HG03097 (cell line): ENCODE results near the gene BICDL1.

Experiments
- ATAC-seq: cut with Tn5 transposase; IDR thresholded peaks from one replicate; pipeline ENCODE4 v1.9.1; 2021; ENCODE audit not compliant: unreplicated experiment, low FRiP score

Gene BICDL1

GRCh38 chr12:120051535-120051934, 62.5 kb downstream of the BICDL1 start:
- no peak for ATAC-seq

- ATAC-seq: no peak
Measured at GRCh38 chr12:120054293-120054692, 65.3 kb downstream of the BICDL1 start.

- no peak for ATAC-seq
Measured at GRCh38 chr12:120055231-120056000, 66.4 kb downstream of the BICDL1 start.

GRCh38 chr12:120056739-120057138, 67.7 kb downstream of the BICDL1 start:
- ATAC-seq: no peak

GRCh38 chr12:120060196-120060595, 71.2 kb downstream of the BICDL1 start:
- no peak for ATAC-seq

GRCh38 chr12:120060717-120061116, 71.7 kb downstream of the BICDL1 start:
- no peak for ATAC-seq

- no peak for ATAC-seq
Measured at GRCh38 chr12:120061575-120062214, 72.7 kb downstream of the BICDL1 start.

- ATAC-seq: no peak
Measured at GRCh38 chr12:120062976-120063579, 74.0 kb downstream of the BICDL1 start.

GRCh38 chr12:120064054-120064940, 75.3 kb downstream of the BICDL1 start:
- ATAC-seq: no peak

- ATAC-seq: no peak
Measured at GRCh38 chr12:120065472-120065871, 76.4 kb downstream of the BICDL1 start.

GRCh38 chr12:120066341-120066740, 77.3 kb downstream of the BICDL1 start:
- ATAC-seq: no peak

GRCh38 chr12:120067084-120067869, 78.2 kb downstream of the BICDL1 start:
- ATAC-seq: no peak

GRCh38 chr12:120067901-120068300, 78.9 kb downstream of the BICDL1 start:
- no peak for ATAC-seq

GRCh38 chr12:120069278-120069677, 80.2 kb downstream of the BICDL1 start:
- ATAC-seq: no peak

GRCh38 chr12:120071493-120072020, 82.5 kb downstream of the BICDL1 start:
- no peak for ATAC-seq

GRCh38 chr12:120072472-120073249, 83.6 kb downstream of the BICDL1 start:
- no peak for ATAC-seq

- no peak for ATAC-seq
Measured at GRCh38 chr12:120075034-120075616, 86.1 kb downstream of the BICDL1 start.

GRCh38 chr12:120076651-120077050, 87.6 kb downstream of the BICDL1 start:
- no peak for ATAC-seq

- ATAC-seq: no peak
Measured at GRCh38 chr12:120077260-120077659, 88.2 kb downstream of the BICDL1 start.
